WTC11 (cell line): Measurements from ENCODE around the gene VEZF1. TPM values are rescaled to one million over a fixed set of nuclear protein-coding genes. Genes with fewer than 3 reads are reported as not detected.

ENCODE experiments used
- ATAC-seq: fragments of 200-7000 bp; cut with Tn5 transposase; 2 replicates; pipeline ENCODE4 v1.10.0; 2021; ENCODE audit warnings: mild to moderate bottlenecking, moderate library complexity
- CTCF ChIA-PET: fragments of 300-600 bp; sonication (Branson Sonifier 250); formaldehyde crosslinking; loops from one replicate; lab custom pipeline; 2021; ENCODE audit warnings: antibody characterized with exemption; lab: Charles Lee
- POLR2A ChIA-PET: fragments of 350-600 bp; sonication (Branson Sonifier 250); formaldehyde crosslinking; loops from one replicate; lab custom pipeline; 2021; ENCODE audit warnings: antibody characterized with exemption; lab: Charles Lee
- DNase-seq: peaks from one replicate; pipeline ENCODE4 v3.0.0; 2021; ENCODE audit warnings: low spot score
- H3K27ac Mint-ChIP-seq: 2 replicates; pipeline ENCODE4 v1.8.0; 2021; ENCODE audit warnings: mixed read lengths
- H3K27me3 Mint-ChIP-seq: 2 replicates; pipeline ENCODE4 v1.8.0; 2021; ENCODE audit warnings: low read depth, mild to moderate bottlenecking, moderate library complexity, mixed read lengths
- H3K36me3 Mint-ChIP-seq: 2 replicates; pipeline ENCODE4 v1.8.0; 2021; ENCODE audit warnings: mixed read lengths
- H3K4me1 Mint-ChIP-seq: 2 replicates; pipeline ENCODE4 v1.8.0; 2022; ENCODE audit warnings: mixed read lengths
- H3K4me3 Mint-ChIP-seq: 2 replicates; pipeline ENCODE4 v1.8.0; 2021; ENCODE audit warnings: mild to moderate bottlenecking, moderate library complexity, mixed read lengths
- H3K9me3 Mint-ChIP-seq: 2 replicates; pipeline ENCODE4 v1.8.0; 2021; ENCODE audit warnings: mixed read lengths
- CBFB ChIP-seq: sonication (generic); formaldehyde crosslinking; IDR thresholded peaks from 2 replicates; pipeline ENCODE4 v1.8.1; 2022; ENCODE audit warnings: mild to moderate bottlenecking, low read depth, missing genetic modification reagents
- CDX4 ChIP-seq: fragments of 250-450 bp; sonication (Bioruptor Pico); IDR thresholded peaks from 2 replicates; pipeline ENCODE4 v1.9.0; 2021; ENCODE audit warnings: moderate library complexity, mild to moderate bottlenecking, inconsistent platforms, borderline replicate concordance
- CREB1 ChIP-seq: sonication (generic); formaldehyde crosslinking; IDR thresholded peaks from 2 replicates; pipeline ENCODE4 v1.8.0; 2023; ENCODE audit warnings: mild to moderate bottlenecking, missing genetic modification reagents
- CTCF ChIP-seq: fragments of 200-600 bp; IDR thresholded peaks from 2 replicates; pipeline ENCODE4 v1.8.0; 2022; ENCODE audit warnings: antibody characterized with exemption
- E2F4 ChIP-seq: sonication (generic); formaldehyde crosslinking; IDR thresholded peaks from 2 replicates; pipeline ENCODE4 v1.8.1; 2022; ENCODE audit warnings: low read depth, mild to moderate bottlenecking, moderate library complexity, missing genetic modification reagents, borderline replicate concordance
- FOXJ3 ChIP-seq: sonication (generic); formaldehyde crosslinking; IDR thresholded peaks from 2 replicates; pipeline ENCODE4 v1.9.0; 2021; ENCODE audit warnings: missing genetic modification reagents, mild to moderate bottlenecking, borderline replicate concordance
- GABPB1 ChIP-seq: sonication (generic); formaldehyde crosslinking; IDR thresholded peaks from 2 replicates; pipeline ENCODE4 v1.8.1; 2023; ENCODE audit warnings: mild to moderate bottlenecking, missing genetic modification reagents
- HMGA2 ChIP-seq: fragments of 250-450 bp; sonication (Bioruptor Pico); IDR thresholded peaks from 2 replicates; pipeline ENCODE4 v1.4.0; 2021; ENCODE audit warnings: mild to moderate bottlenecking, moderate library complexity
- HMGXB4 ChIP-seq: sonication (generic); formaldehyde crosslinking; IDR thresholded peaks from 2 replicates; pipeline ENCODE4 v1.8.1; 2023; ENCODE audit warnings: mild to moderate bottlenecking, moderate library complexity, missing genetic modification reagents
- NFATC4 ChIP-seq: fragments of 250-450 bp; sonication (Bioruptor Pico); IDR thresholded peaks from 2 replicates; pipeline ENCODE4 v1.9.0; 2021; ENCODE audit warnings: mild to moderate bottlenecking
- NFE2L1 ChIP-seq: sonication (generic); formaldehyde crosslinking; IDR thresholded peaks from 2 replicates; pipeline ENCODE4 v1.8.1; 2023; ENCODE audit warnings: missing genetic modification reagents
- RORB ChIP-seq: fragments of 250-450 bp; sonication (Bioruptor Pico); IDR thresholded peaks from 2 replicates; pipeline ENCODE4 v1.9.0; 2021; ENCODE audit warnings: mild to moderate bottlenecking
- STAT6 ChIP-seq: sonication (generic); formaldehyde crosslinking; conservative IDR thresholded peaks from 2 replicates; pipeline ENCODE4 v1.8.1; 2023; ENCODE audit warnings: mild to moderate bottlenecking, low read depth, missing genetic modification reagents, moderate library complexity
- USF2 ChIP-seq: sonication (generic); formaldehyde crosslinking; IDR thresholded peaks from 2 replicates; pipeline ENCODE4 v1.8.1; 2023; ENCODE audit warnings: mild to moderate bottlenecking, missing genetic modification reagents, moderate library complexity
- ZBTB21 ChIP-seq: sonication (generic); formaldehyde crosslinking; IDR thresholded peaks from 2 replicates; pipeline ENCODE4 v1.8.1; 2023; ENCODE audit warnings: mild to moderate bottlenecking, missing genetic modification reagents, borderline replicate concordance
- ZMAT4 ChIP-seq: fragments of 250-450 bp; sonication (Bioruptor Pico); IDR thresholded peaks from 2 replicates; pipeline ENCODE4 v1.9.0; 2021; ENCODE audit warnings: mild to moderate bottlenecking
- ZNF425 ChIP-seq: fragments of 250-450 bp; sonication (Bioruptor Pico); conservative IDR thresholded peaks from 2 replicates; pipeline ENCODE4 v1.9.0; 2021; ENCODE audit warnings: mild to moderate bottlenecking
- ZSCAN18 ChIP-seq: fragments of 250-450 bp; sonication (Bioruptor Pico); IDR thresholded peaks from 2 replicates; pipeline ENCODE4 v2.1.2; 2022; ENCODE audit warnings: mild to moderate bottlenecking, moderate library complexity
- total RNA-seq: library from RNA; stranded (reverse); gene quantifications from 3 replicates; pipeline ENCODE4 v1.2.3, GENCODE V29; 2021

Gene VEZF1
- total RNA-seq, 1 experiment from 2014 or later = 43.3 TPM

- TF ChIP-seq ZSCAN18 = no peak
- TF ChIP-seq CREB1 (CRISPR knock-in tag) = no peak
- no peak for TF ChIP-seq USF2 (CRISPR knock-in tag)
- no peak for TF ChIP-seq ZNF425
- no peak for TF ChIP-seq CDX4 (CRISPR knock-in tag)
- TF ChIP-seq NFATC4 (CRISPR knock-in tag) = no peak
- no peak for TF ChIP-seq E2F4 (CRISPR knock-in tag)
- TF ChIP-seq, all 79 proteins: peak for 0
These were observed 46.4 kb downstream of the VEZF1 start (continued) for GRCh38 chr17:57941384-57942370.

GRCh38 chr17:57940653-57941329 is 47.3 kb downstream of the VEZF1 start:
- Mint-ChIP-seq H3K9me3 (no peaks in the 10 kb centered on the region), H3K4me1 (peaks cover 17% of the 10 kb centered on the region), H3K4me3 (no peak overlapping the region), H3K36me3 (no peaks in the 10 kb centered on the region), H3K27me3 (no peaks in the 10 kb centered on the region), H3K27ac (no peak overlapping the region)
- no peak for DNase-seq
- CTCF ChIA-PET = interaction anchor here (0.6 to 1.4 kb wide), 8 partner anchors 8 to 166 kb away, joined by 3 to 7 read pairs (median 4); no protein-coding TSS in a partner anchor
- no peak for ATAC-seq
- POLR2A ChIA-PET = interaction anchor here (0.6 to 1.1 kb wide), 2 partner anchors 13 to 53 kb away, joined by 3 to 4 read pairs; no protein-coding TSS in a partner anchor
- TF ChIP-seq ZBTB21 (CRISPR knock-in tag) = no peak
- TF ChIP-seq NFE2L1 (CRISPR knock-in tag) = no peak
- TF ChIP-seq E2F4 (CRISPR knock-in tag) = no peak
- no peak for TF ChIP-seq CBFB
- no peak for TF ChIP-seq HMGA2 (CRISPR knock-in tag)
- no peak for TF ChIP-seq CTCF
- TF ChIP-seq FOXJ3 (CRISPR knock-in tag) = no peak
- no peak for TF ChIP-seq GABPB1 (CRISPR knock-in tag)
- TF ChIP-seq ZMAT4 = no peak
- TF ChIP-seq RORB (CRISPR knock-in tag) = no peak
- TF ChIP-seq STAT6 (CRISPR knock-in tag) = no peak
- TF ChIP-seq HMGXB4 (CRISPR knock-in tag) = no peak
